Right renal pelvis (tissue), 4 donors: Measurements from ENCODE around the gene STK32A. TPM values are rescaled to one million over a fixed set of nuclear protein-coding genes. Genes with fewer than 3 reads are reported as not detected.
"Not testable (repeated sequence)": the region's sequence is repeated elsewhere in the genome, so short reads cannot be mapped to it uniquely, and the experiment has no call there.

ENCODE experiments used
- DNase-seq, 4 donors: peaks; one replicate each; pipeline ENCODE4 v3.0.0-alpha.2; 2013; ENCODE audit warnings: low read depth in 4 of 4, low spot score in 3 of 4, missing footprints in 1 of 4
- polyA plus RNA-seq, 4 donors: library from polyadenylated mRNA; unstranded; fragments of 120-200 nt; gene quantifications; one replicate each; pipeline ENCODE4 v1.2.1, GENCODE V29; 2013; ENCODE audit not compliant: insufficient read length in 4 of 4

STK32A gene
- 10 to 100 TPM; 11.3 to 13.7 (median 13.1) TPM for polyA plus RNA-seq

DNA sequence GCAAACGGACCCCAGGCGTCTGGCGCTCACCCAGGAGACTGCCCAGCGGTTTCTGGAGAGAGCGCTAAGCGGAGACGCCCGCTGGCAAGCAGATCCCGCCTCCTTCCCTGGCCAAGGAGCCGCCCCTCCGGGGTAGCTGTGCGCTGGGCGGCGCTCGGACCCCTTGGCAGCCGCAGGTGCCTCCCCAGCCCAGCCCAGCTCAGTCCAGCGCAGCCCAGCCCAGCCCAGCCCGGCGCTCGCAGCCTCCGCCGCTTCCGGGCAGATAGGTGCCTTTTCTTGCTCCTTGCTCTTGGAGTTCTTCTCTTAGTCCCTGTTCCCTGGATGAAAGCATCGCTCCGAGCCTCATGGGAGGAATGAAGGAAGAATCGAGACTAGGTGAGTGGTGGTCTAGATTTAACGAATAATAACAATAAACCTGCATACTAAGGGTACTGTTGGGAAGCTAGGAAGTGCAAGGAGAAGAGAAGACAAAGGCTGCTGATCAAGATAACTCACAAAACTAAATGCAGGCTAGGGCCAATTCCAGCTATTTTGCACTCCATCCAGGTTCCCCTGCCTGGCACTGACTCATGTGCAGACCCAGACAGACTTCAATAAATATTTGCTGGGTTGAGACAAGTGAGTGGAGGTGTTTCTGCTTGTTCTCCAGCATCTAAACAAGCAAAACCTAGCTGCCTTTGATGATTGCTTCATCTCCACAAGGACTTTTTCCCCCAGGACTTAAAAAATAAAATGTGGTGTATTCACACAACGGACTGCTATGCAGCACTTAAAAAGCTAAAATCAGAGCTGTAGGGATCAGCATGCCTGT is at the start of gene STK32A:
Gene STK32A, plus strand, starts transcription at position 202 of the 811 bp plus-strand sequence. CDS start 4,609 bp downstream, outside the sequence.
- DNase-seq = peak; percentile 35 to 60 (median 48)

DNA sequence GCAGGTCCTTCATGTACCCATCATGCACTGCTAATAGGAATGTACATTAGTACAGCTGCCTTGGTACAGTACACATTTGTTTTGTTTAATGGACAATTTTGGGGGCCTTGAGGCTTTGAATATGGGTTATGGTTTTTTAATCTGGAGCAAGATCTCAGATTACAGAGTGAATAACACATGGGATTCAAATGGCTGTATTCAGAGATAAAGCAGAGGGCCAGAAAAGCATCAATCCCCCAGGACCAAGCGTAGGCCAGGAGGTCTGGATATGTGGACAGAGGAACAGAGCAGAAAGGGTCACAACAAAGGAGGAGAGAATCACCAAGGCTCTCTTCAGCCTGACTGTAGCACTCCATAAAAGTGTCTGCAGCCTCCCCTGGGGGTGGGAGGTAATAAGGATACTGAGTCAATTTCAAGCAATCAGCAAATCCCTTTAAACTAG is 47.7 kb upstream of the STK32A start:
- DNase-seq = no peak

DNA sequence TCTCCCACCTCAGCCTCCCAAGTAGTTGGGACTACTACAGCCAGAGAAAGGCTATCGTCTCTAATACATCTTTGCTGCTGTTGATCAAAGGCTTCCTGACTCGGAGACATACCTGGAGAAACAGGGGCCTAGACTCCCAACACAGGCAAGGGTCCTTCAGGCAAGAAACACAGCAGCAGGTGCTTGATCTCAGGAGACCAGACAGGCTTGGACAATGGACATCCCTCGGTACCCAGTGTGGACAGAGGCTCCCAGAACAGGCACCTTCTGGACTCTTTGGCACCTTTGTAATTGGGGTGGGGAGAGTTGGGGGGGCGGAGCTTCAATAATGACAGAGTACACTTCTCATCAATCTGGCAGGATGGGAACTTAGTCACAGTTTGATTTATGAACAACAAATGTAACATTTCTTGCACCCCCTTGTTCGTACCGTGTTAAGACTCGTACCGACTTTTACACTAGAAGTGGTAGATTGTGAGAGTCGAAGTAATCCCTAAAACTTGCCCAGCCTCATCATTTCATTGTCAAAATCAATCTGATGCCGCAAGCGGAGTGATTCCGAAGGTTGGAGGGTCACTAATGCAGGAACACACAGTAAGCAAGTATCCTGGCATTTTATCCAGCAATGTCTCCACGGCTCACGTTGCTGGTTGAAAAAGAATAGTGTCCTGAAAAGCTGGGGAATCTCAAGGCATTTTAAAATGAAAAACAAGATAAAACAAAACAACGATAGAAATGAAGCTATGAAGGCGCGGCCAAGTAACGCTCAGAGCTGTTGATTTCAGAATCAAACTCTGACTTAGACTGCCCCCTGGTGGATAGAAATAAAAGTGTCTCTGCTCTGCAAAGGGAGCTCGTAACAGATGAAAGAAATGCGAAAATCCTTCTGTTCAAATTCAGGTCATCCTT is 46.4 kb upstream of the STK32A start:
- DNase-seq = peak; percentile 44 to 59 (median 54)

DNA sequence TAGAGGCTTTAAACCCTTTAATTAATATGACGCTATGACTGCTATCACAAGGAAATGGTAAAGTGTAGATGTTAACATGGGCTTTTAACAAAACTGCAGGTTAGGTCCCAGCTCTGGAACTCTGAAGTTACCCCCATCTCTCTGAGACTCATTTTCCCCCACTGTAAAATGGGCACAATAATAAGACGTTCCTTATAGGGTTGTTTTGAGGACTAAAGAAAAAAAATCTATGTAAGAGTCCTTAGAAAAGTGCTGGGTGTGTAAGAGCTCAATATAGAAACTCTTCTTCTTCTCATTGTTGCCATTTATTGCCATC is 45.8 kb upstream of the STK32A start:
- DNase-seq = no peak

DNA sequence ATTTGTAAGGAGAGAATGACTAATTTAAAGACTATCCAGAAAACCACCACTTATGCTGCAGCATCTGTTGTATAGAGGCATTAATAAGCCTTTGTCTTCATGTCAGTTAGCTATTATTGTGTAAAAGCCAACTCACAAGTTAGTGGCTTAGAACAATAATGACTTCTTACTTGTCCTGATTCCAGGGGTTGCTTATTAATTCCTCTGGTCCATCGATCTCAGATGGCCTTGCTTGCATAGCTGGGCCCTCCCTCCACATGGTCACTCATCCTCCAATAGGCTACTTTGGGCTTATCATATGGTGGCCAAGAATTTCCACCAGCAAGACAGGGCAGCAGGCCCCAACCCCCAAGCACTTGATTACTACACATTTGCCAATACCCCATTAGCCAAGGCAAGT is 44.5 kb upstream of the STK32A start:
- DNase-seq = no peak

DNA sequence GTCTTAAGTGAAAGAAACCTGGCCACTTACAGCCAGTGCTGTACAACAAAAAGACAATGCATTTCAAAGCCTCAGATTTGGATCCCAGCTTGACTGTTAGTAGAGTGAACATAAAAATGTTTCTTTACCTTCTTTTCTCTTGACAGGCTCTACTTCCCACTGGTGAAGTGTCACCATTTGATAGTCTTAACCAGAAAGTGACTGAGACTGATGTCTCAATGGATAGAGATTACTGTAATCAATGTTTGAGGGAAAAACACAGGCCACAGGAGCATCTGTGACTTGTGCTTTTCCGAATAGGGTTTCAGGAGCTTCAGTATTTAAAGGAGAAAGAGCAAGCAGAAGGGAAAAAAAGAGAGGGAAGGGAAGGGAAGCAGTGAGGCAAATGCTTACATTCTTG is 41.7 kb upstream of the STK32A start:
- DNase-seq = no peak

DNA sequence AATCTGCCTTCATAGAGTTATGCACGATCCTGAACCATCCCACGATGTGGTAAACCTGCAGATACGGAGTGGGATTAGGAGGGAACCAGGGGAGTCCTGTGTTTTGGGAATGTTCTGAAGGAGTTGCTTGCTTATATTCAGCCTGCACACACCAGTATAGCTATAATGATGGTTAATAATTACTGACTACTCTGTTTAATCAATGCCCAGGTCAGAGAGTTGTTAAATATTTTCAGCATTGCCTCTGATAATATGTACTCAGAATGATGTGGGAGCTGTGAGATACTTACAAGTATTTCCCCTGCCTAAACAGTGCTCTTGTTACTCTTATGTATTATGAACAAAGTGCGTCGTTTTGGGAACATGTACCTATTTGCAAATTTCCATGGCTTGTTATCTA is 34.8 kb upstream of the STK32A start:
- no peak for DNase-seq

DNA sequence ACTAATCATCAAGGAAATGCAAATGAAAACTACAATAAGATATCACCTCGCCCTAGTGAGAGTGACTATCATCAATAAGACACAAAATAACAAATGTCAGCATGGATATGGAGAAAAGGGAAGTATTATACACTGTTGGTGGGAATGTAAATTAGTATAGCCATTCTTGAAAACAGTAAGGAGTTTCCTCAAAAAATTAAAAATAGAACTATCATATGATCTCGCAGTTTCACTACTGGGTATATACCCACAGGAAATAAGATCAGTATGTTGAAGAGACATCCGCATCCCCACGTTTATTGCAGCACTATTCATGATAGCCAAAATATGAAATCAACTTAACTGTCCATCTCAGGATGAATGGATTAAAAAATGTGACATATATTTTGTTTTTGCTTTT is 31.6 kb upstream of the STK32A start:
- no peak for DNase-seq

DNA sequence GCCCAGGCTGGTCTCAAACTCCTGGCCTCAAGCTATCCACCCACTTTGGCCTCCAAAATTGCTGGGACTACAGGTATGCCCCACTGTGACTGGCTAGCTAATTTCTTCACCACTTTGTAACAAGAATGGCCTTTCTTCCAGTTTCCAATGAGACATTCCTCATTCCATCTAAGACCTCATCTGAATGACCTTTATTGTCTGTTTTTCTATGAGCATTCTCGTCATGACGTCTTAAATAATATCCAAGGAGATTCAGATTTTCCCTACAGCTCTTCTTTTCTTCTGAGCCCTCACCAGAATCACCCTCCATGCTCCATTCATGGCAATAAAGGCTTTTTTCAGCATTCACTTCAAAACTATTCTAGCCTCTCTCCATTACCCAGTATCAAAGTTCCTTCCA is 30.2 kb upstream of the STK32A start:
- no peak for DNase-seq

DNA sequence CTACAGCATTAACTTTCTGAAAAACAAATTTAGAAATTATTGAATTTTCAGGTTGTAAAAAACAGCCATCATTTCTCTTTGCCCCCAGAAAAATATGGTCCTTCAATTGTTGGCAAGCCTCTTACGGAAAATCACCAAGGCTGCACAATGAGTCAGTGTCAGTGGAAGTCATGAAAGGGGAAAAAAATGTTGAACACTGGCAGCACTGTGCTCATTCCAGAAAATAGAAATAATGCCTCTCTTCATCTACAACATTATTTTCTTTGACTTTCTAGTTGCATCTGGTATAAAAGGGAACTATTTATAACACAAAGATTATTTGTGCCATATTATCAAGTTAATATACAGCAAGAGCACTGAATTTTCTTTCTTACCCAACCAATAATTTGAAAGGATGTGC is 26.7 kb upstream of the STK32A start:
- no peak for DNase-seq

DNA sequence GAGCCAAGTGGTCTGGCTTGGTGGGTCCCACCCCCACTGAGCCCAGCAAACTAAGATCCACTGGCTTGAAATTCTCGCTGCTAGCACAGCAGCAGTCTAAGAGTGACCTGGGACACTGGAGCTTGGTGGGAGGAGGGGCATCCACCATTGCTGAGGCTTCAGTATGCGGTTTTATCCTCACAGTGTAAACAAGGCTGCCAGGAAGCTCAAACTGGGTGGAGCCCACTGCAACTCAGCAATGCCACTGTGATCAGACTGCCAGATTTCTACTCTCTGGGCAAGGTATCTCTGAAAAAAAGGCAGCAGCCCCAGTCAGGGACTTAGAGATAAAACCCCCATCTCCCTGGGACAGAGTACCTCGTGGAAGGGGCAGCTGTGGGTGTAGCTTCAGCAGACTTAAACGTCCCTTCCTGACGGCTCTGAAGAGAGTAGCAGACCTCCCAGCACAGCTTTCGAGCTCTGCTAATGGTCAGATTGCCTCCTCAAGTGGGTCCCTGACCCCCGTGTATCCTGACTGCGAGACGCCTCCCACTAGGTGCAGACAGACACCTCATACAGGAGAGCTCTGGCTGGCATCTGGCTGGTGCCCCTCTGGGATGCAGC is 18.2 kb upstream of the STK32A start:
- DNase-seq = no peak

DNA sequence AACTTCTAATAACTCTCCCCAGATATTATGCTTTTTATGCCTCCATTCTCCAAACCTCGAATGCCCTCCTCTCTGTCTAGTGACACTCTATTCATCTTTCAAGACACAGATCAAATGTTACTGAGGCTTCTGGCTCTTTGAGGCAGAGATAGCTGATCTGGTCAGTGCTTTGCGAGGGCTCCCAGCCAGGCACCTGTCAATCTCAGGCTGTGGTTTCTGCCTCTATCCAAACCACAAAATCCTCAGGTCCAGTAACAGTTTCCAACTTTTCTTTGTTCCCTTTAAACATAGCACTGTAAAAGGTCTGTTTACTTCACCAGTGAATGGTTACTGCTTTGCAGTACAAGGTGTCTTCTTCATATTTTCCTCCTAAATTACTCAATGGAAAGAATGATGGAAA is 11.5 kb upstream of the STK32A start:
- DNase-seq = no peak

DNA sequence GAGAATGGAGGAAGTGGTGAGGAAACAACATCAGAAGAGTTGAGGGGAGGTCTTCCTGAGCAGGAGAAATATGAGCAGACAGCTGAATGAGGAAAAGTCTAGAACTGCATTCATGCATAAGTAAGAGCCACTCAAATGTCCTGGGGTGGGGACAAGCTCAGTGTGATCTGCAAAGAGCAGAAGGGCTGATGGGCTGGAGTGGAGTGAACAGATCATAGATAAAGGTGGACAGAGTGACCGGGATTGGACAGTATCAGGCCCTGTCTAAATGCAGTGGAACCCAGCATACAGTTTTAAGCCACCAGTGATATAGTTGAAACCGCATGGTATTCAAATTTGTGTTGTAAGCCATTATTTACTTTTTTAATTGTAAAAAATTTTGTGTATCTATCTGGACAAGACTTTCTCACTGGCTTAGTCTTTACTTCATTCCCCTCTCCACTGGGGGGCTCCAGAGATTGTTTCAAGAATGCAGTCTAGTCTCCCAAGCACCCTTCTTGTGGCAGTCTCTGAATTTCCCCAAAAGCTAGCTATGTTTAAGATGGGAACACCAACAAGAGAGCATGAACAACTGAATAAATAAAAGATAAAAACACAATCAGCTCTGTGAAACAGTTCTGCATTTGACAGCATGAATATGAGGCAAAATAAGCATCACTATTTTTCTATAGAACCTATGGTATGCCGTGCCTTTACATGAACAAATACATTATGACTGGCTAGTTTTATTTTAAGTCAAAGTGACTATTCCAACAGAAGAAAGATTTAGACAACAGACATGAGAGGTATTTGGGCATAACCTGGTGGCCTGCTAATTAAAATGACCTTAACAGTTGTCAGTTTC is 10.7 kb upstream of the STK32A start:
- DNase-seq = peak in 3 of 4 donors; percentile 15 to 39 (median 16)

DNA sequence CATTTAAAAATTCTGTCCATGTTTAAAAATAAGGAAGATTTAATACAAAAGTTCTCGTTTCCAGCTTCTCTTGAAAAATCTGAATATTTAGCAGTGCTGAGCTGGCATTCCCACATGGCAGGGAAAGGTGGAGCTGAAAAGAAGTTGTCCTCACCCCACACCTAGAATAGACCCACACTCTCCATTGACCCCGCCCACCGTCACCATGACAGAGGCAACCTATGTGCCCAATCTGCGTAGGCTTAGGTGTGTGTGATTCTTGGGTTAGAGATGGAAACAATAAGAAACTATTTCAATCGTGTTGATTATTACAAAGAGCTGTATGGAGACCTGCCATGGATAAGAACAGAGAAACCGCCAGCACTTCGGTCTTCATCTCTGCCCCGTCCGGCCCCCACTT is 8.9 kb upstream of the STK32A start:
- DNase-seq = no peak

DNA sequence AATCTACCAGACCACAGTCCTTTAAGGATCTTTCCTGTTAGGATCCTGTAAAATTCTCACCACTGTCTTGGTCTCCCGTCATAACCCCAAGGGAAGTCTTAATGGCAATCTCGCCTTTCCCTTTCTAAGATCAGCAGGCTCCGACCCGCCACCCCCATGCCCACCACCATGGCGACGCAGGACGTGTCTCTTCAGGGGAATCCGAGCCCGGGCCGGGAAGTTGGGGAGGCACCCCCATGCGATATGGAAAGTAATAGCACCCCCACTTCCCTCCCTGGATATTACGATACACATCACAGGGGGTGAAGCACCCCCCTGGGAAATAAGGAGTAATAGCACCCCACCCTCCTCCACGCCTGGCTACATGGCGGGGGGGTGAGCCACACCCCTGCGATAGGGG is 8.3 kb upstream of the STK32A start:
- DNase-seq = no peak

DNA sequence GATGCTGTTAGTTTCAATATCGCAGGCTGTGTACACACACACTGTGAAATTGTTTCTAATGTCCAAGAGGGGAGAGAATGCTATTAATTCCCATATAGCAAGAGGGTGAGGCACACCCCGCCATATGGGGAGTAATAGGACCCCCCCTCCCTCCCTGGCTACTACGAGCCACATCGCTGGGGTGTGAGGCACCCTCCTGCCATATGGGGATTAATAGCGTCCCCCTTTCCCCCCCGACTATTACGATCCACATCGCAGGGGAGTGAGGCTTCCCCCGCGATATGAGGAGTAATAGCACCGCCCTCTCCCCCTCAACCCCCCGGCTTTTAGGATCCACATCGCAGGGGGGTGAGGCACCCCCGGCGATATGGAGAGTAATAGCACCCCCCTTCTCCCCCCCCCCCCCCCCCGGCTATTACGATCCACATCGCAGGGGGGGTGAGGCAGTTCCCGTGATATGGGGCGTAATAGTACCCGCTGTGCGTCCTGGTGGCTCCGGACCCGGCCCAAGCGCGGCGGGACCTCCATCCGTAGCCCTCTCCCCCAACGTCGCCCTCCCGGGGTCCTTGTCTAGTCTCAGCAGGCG is 494 bp upstream of the STK32A start:
- DNase-seq = no peak

DNA sequence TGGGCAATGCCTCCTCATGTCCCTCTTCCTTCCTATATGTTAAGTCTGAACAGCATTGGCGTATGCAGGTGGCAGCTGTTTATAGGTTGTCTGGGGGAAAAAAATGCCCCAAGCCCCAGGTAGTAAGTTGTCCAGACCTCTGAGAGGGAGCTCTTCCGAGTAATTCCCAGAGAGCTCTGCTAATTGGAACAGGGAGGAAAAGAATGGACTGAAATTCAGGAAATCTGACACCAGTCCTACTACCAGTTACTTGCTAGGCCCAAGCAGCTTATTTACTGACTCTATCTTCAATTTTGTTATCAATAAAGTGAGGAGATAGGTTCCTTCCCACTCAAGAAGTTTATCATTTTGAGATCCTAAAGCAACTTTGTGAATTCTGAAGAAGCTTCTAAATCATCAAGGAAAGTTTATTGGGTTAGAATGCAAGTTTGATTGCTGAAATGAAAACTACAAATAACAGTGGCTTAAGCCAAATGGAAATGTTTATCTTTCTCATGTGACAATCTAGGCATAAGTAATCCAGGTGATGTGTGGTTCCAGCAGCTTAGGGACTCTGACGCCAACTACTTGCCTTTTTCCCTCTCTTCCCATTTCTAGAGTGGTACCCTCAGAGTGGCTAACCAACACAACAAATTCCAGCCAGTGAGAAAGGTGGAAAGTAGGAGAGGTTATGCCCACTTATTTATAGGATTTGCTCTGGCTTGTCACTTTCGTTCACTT is 5.6 kb downstream of the STK32A start:
- no peak for DNase-seq

DNA sequence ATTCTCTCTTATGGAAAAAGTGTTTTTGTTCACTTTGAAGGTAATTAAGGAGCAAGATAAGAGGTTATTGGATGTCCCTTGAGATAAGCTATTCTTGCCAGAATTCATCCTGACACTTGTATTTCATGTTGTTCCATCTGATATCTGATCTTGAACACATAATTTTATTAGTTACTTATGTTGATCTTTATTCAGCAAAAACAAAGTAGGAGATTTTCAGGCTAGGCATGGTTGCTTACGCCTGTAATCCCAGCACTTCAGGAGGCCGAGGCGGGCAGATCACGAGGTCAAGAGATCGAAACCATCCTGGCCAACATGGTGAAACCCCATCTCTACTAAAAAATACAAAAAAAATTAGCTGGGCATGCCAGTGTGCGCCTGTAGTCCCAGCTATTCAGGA is 8.4 kb downstream of the STK32A start:
- not testable (repeated sequence) for DNase-seq

DNA sequence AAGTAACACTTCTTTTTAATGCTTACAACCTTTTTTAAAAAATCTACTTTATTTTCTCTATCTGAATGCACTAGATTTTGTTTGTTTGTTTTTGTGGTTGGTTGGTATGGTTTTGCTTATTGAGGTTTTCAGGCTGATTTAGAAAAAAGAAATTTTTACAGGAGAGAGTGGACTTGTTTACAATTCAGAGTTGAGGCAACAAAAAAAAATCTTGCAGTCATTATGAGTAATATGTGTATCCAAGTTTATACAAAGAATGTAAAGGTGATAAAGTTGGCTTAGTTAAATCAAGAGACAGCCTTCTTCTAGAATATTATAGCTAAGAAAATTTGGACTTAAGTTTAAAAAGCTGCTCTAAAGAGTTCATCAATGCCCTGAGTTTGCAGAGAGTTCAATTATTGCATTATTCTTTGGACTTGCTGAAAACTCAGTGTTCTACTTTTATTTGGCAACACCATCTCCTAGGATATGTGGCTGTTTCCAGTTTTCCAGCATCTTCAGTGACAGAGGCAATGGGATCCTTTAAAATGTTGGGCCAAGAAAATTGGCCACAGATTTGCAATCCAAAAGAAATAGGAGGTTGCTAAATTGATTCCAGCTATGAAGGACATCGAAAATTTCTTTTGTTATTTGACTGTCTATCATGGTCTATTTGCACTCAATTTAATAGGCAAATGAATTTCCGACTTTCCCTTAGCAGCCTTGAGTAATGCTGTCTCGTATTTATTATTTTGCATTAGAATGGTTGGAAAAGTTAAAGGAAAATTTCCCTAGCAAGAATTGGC is 10.7 kb downstream of the STK32A start:
- no peak for DNase-seq
